Measurements from ENCODE around the gene NPAS3. TPM values are rescaled to one million over a fixed set of nuclear protein-coding genes. Genes with fewer than 3 reads are reported as not detected.

Gene NPAS3
- total and polyA plus RNA-seq, 4 donors, result 0.07 to 0.09 (median 0.08) TPM; not detected in 1

- H3K4me1 ChIP-seq (ENCODE audit: control insufficient read depth in 4 of 4, insufficient read depth in 4 of 4, low read length in 3 of 4), result no peaks in the 10 kb centered on the region
- WGBS, result 86% methylated on average over 6 of the region's 6 CpGs
- no peak for TF ChIP-seq GABPA (IDR thresholded peaks at IDR 0.05 in 1 of 2, conservative IDR thresholded peaks at IDR 0.05 in 1 of 2)
- no peak for TF ChIP-seq SP1 (IDR thresholded peaks at IDR 0.05)
- no peak for TF ChIP-seq JUND (IDR thresholded peaks at IDR 0.05)
- TF ChIP-seq FOXA2 (IDR thresholded peaks at IDR 0.05), result no peak
- TF ChIP-seq HNF4A (conservative IDR thresholded peaks at IDR 0.05), result no peak
- TF ChIP-seq ZBTB33 (IDR thresholded peaks at IDR 0.05), result no peak
- no peak for TF ChIP-seq TAF1 (conservative IDR thresholded peaks at IDR 0.05)
- TF ChIP-seq YY1 (IDR thresholded peaks at IDR 0.05), result no peak
- no peak for TF ChIP-seq CTCF (IDR thresholded peaks at IDR 0.05; ENCODE audit: low read depth, low read length, missing input control)
- no peak for TF ChIP-seq EGR1 (IDR thresholded peaks at IDR 0.05; ENCODE audit: low read depth in 2 of 2)
- H3K9me3 ChIP-seq (ENCODE audit: control insufficient read depth in 4 of 4, low read length in 3 of 4), result no peaks in the 10 kb centered on the region
- no peak overlapping the region for H3K27ac ChIP-seq (ENCODE audit: low read depth in 1 of 2, low read length in 2 of 2)
- no peak for DNase-seq (ENCODE audit: low spot score)
- peaks cover 0 to 3% (median 0%) of the 10 kb centered on the region in 4 donors for H3K27me3 ChIP-seq (ENCODE audit: control insufficient read depth in 4 of 4, insufficient read depth in 4 of 4, low read length in 3 of 4)
- no peak overlapping the region for H3K9ac ChIP-seq (ENCODE audit: low read depth in 1 of 2, low read length in 2 of 2)
- H3K36me3 ChIP-seq (ENCODE audit: control insufficient read depth in 4 of 4, insufficient read depth in 3 of 4, low read depth in 1 of 4, low read length in 3 of 4), result no peaks in the 10 kb centered on the region
- H3K4me3 ChIP-seq (ENCODE audit: low read depth in 1 of 3, low read length in 3 of 3), result no peak overlapping the region
Measured at GRCh38 chr14:33505963-33506329, 567.3 kb downstream of the NPAS3 start.

GRCh38 chr14:33508126-33509062, 569.7 kb downstream of the NPAS3 start:
- Histone ChIP-seq H3K9me3 (ENCODE audit: control insufficient read depth in 4 of 4, low read length in 3 of 4) (no peaks in the 10 kb centered on the region), H3K9ac (ENCODE audit: low read depth in 1 of 2, low read length in 2 of 2) (no peak overlapping the region), H3K27ac (ENCODE audit: low read depth in 1 of 2, low read length in 2 of 2) (no peak overlapping the region), H3K27me3 (ENCODE audit: control insufficient read depth in 4 of 4, insufficient read depth in 4 of 4, low read length in 3 of 4) (peaks cover 0 to 3% (median 0%) of the 10 kb centered on the region in 4 donors), H3K4me1 (ENCODE audit: control insufficient read depth in 4 of 4, insufficient read depth in 4 of 4, low read length in 3 of 4) (no peaks in the 10 kb centered on the region), H3K36me3 (ENCODE audit: control insufficient read depth in 4 of 4, insufficient read depth in 3 of 4, low read depth in 1 of 4, low read length in 3 of 4) (no peaks in the 10 kb centered on the region), H3K4me3 (ENCODE audit: low read depth in 1 of 3, low read length in 3 of 3) (no peak overlapping the region)
- WGBS, result 60% methylated on average over 9 of the region's 9 CpGs
- no peak for DNase-seq (ENCODE audit: low spot score)
- no peak for TF ChIP-seq ZBTB33 (IDR thresholded peaks at IDR 0.05)
- no peak for TF ChIP-seq RAD21 (IDR thresholded peaks at IDR 0.05)
- TF ChIP-seq GABPA (IDR thresholded peaks at IDR 0.05 in 1 of 2, conservative IDR thresholded peaks at IDR 0.05 in 1 of 2), result no peak
- TF ChIP-seq TAF1 (conservative IDR thresholded peaks at IDR 0.05), result no peak
- no peak for TF ChIP-seq HNF4A (conservative IDR thresholded peaks at IDR 0.05)
- TF ChIP-seq YY1 (IDR thresholded peaks at IDR 0.05), result no peak
- TF ChIP-seq HNF4G (IDR thresholded peaks at IDR 0.05), result no peak
- no peak for TF ChIP-seq REST (IDR thresholded peaks at IDR 0.05)
- no peak for TF ChIP-seq ATF3 (IDR thresholded peaks at IDR 0.05)
- no peak for TF ChIP-seq CTCF (IDR thresholded peaks at IDR 0.05; ENCODE audit: low read depth, low read length, missing input control)
- TF ChIP-seq FOXA2 (IDR thresholded peaks at IDR 0.05), result no peak

All from liver (tissue), 9 donors.